ENCODE results near the gene MTMR2. TPM values are rescaled to one million over a fixed set of nuclear protein-coding genes. Genes with fewer than 3 reads are reported as not detected.

MTMR2 gene
- total and polyA plus RNA-seq, 2 of the 13 experiments (the other 11 are each of a cell fraction or from before 2014, with no cell fraction given) = 12.7 to 22.3 TPM

DNA sequence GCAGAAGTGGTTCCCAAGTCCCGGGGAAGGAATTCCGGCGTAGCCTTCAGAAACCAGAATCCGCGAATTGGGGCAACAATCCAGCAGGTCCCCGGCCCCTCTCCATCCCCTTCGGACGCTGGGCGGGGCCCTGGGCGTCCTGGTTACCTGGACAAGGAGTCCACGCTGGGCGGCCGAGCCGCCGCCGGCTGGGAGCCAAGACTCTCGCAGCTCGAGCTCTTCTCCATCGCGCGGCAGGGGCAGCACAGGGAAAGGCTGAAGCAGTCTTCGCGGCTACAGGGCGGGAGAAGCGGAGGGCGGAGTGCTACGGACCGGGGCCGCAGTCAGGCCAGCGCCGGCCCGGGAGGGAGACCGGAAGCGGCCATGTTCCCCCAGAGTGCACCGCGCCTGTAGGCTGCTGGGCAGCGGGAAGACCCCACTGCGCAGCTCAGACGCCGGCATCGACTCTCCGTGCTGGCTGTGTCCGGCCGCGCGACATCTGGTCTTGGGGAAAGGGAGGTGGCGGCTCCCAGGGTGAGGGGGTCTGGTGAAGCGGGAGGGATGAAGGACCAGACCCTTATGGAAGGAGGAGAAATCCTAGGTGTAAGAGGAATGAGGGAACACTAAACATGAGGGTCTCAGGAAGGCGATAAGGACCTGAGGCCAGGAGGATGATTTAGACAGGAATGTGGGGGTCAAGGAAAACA is at the start of gene MTMR2 (continued):
- TF ChIP-seq ZNF431 (CRISPR knock-in tag; IDR thresholded peaks at IDR 0.05; ENCODE audit: borderline replicate concordance, low read depth) = no peak
- peak; percentile 98 for TF ChIP-seq ZNF501 (CRISPR knock-in tag; IDR thresholded peaks at IDR 0.05)
- TF ChIP-seq ZNF766 (CRISPR knock-in tag; IDR thresholded peaks at IDR 0.05; ENCODE audit: borderline replicate concordance) = no peak; the same call in 1 of the 2 replicates
- peak; percentile 77; the same call in 1 of the 2 replicates for TF ChIP-seq ERF (CRISPR knock-in tag; IDR thresholded peaks at IDR 0.05)
- peak; percentile 82 for TF ChIP-seq ZNF883 (CRISPR knock-in tag; IDR thresholded peaks at IDR 0.05; ENCODE audit: not compliant biosample characterization)
- no peak for TF ChIP-seq ZNF83 (CRISPR knock-in tag; IDR thresholded peaks at IDR 0.05; ENCODE audit: borderline replicate concordance)
- no peak for TF ChIP-seq ZFAT (CRISPR knock-in tag; conservative IDR thresholded peaks at IDR 0.05)
- peak; percentile 87 for TF ChIP-seq HDAC2 (CRISPR knock-in tag; IDR thresholded peaks at IDR 0.05)
- peak; percentile 88 for TF ChIP-seq ZNF572 (CRISPR knock-in tag; IDR thresholded peaks at IDR 0.05)
- TF ChIP-seq SRSF4 (IDR thresholded peaks at IDR 0.05; ENCODE audit: low read depth, low read length, poor library complexity, severe bottlenecking) = no peak
- peak; percentile 97 for TF ChIP-seq ZNF788 (CRISPR knock-in tag; IDR thresholded peaks at IDR 0.05; ENCODE audit: borderline replicate concordance)
- TF ChIP-seq YEATS2 (CRISPR knock-in tag; IDR thresholded peaks at IDR 0.05; ENCODE audit: borderline replicate concordance) = peak; percentile 90
- TF ChIP-seq NFIB (CRISPR knock-in tag; IDR thresholded peaks at IDR 0.05; ENCODE audit: borderline replicate concordance) = no peak
- TF ChIP-seq ZMYM3 (CRISPR knock-in tag; IDR thresholded peaks at IDR 0.05) = peak; percentile 43; the same call in 1 of the 2 replicates
- TF ChIP-seq SRSF1 (optimal IDR thresholded peaks at IDR 0.05; ENCODE audit: low read depth, low read length) = peak; percentile 59
- peak; percentile 84 for TF ChIP-seq ZNF335 (CRISPR knock-in tag; IDR thresholded peaks at IDR 0.05)
- TF ChIP-seq, protein P1, sequence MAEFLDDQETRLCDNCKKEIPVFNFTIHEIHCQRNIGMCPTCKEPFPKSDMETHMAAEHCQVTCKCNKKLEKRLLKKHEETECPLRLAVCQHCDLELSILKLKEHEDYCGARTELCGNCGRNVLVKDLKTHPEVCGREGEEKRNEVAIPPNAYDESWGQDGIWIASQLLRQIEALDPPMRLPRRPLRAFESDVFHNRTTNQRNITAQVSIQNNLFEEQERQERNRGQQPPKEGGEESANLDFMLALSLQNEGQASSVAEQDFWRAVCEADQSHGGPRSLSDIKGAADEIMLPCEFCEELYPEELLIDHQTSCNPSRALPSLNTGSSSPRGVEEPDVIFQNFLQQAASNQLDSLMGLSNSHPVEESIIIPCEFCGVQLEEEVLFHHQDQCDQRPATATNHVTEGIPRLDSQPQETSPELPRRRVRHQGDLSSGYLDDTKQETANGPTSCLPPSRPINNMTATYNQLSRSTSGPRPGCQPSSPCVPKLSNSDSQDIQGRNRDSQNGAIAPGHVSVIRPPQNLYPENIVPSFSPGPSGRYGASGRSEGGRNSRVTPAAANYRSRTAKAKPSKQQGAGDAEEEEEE (CRISPR knock-in tag; IDR thresholded peaks at IDR 0.05; ENCODE audit: borderline replicate concordance) = no peak
- peak; percentile 73; the same call in 1 of the 2 replicates for TF ChIP-seq NR0B2 (CRISPR knock-in tag; IDR thresholded peaks at IDR 0.05)
- TF ChIP-seq, protein P2, sequence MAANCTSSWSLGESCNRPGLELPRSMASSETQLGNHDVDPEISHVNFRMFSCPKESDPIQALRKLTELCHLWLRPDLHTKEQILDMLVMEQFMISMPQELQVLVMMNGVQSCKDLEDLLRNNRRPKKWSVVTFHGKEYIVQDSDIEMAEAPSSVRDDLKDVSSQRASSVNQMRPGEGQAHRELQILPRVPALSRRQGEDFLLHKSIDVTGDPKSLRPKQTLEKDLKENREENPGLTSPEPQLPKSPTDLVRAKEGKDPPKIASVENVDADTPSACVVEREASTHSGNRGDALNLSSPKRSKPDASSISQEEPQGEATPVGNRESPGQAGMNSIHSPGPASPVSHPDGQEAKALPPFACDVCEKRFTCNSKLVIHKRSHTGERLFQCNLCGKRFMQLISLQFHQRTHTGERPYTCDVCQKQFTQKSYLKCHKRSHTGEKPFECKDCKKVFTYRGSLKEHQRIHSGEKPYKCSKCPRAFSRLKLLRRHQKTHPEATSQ (CRISPR knock-in tag; IDR thresholded peaks at IDR 0.05; ENCODE audit: borderline replicate concordance) = peak; percentile 77; the same call in 1 of the 2 replicates
- peak; percentile 81; the same call in 1 of the 2 replicates for TF ChIP-seq ZNF724P (CRISPR knock-in tag; IDR thresholded peaks at IDR 0.05; ENCODE audit: borderline replicate concordance)
- TF ChIP-seq MZF1 (CRISPR knock-in tag; IDR thresholded peaks at IDR 0.05; ENCODE audit: borderline replicate concordance) = no peak
- no peak for TF ChIP-seq ZMAT5 (CRISPR knock-in tag; IDR thresholded peaks at IDR 0.05; ENCODE audit: borderline replicate concordance, low read depth)
- TF ChIP-seq ZNF740 (CRISPR knock-in tag; IDR thresholded peaks at IDR 0.05) = no peak
- TF ChIP-seq ZEB1 (IDR thresholded peaks at IDR 0.05; ENCODE audit: insufficient replicate concordance, low read depth) = peak; percentile 65
- TF ChIP-seq NPAS2 (CRISPR knock-in tag; IDR thresholded peaks at IDR 0.05; ENCODE audit: borderline replicate concordance) = no peak

All from HepG2 (cell line).